NT2/D1 (cell line): ENCODE results near the gene ENTREP3.

Source experiments
- DNase-seq: peaks from one replicate; pipeline ENCODE4 v3.0.0-alpha.2; 2011; ENCODE audit warnings: low read depth, low spot score
- H3K27me3 ChIP-seq: 2 replicates; pipeline ENCODE4 v1.6.0; 2011; ENCODE audit warnings: mild to moderate bottlenecking; ENCODE audit not compliant: insufficient read length, insufficient read depth
- H3K36me3 ChIP-seq: 2 replicates; pipeline ENCODE4 v1.6.1; 2011; ENCODE audit warnings: mild to moderate bottlenecking, low read length, mixed read lengths; ENCODE audit not compliant: insufficient read depth, insufficient read length
- H3K4me1 ChIP-seq: 2 replicates; pipeline ENCODE4 v1.5.1; 2011; ENCODE audit not compliant: insufficient read depth, insufficient read length
- H3K4me3 ChIP-seq: 2 replicates; pipeline ENCODE4 v1.5.1; 2011; ENCODE audit warnings: low read depth; ENCODE audit not compliant: insufficient read length
- H3K9ac ChIP-seq: 2 replicates; pipeline ENCODE4 v1.6.0; 2011; ENCODE audit warnings: low read depth; ENCODE audit not compliant: insufficient read length
- H3K9me3 ChIP-seq: 2 replicates; pipeline ENCODE4 v1.5.1; 2011; ENCODE audit warnings: mild to moderate bottlenecking, low read length; ENCODE audit not compliant: insufficient read depth
- SUZ12 ChIP-seq: IDR thresholded peaks from 2 replicates; pipeline ENCODE4 v1.6.1; 2011; ENCODE audit not compliant: insufficient read length, insufficient read depth; ENCODE audit errors: extremely low read depth
- YY1 ChIP-seq: IDR thresholded peaks from 2 replicates; pipeline ENCODE4 v1.6.1; 2011; ENCODE audit not compliant: insufficient read length, insufficient read depth
- ZNF274 ChIP-seq: IDR thresholded peaks from 2 replicates; pipeline ENCODE4 v1.6.1; 2011; ENCODE audit warnings: mild to moderate bottlenecking, low read depth, low read length

The ENTREP3 gene

DNA sequence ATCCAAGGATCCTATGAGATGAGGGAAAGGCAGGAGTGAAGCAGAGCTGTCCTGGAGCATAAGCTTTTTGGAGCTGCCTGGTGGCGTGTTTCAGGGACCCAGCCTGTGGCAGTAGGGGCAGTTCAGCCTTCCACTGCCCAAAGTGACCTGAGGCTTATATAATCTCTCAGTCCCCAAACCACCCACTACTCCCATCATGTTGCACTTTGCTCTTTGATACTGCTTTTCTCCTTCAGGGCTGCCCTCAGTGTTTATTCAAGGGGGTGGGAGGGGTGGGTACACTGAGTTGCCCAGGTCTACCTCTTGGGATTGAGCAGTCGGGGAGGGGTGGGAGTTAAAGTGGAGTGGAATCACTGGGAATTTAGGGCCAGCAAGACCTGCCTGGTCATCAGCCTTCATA lies 31.3 kb upstream of the ENTREP3 start:
- Histone ChIP-seq H3K9ac (no peak overlapping the region), H3K27me3 (no peaks in the 10 kb centered on the region), H3K4me3 (no peak overlapping the region), H3K36me3 (peaks cover 18% of the 10 kb centered on the region), H3K9me3 (no peaks in the 10 kb centered on the region), H3K4me1 (peaks cover 8% of the 10 kb centered on the region)
- TF ChIP-seq SUZ12, result no peak
- DNase-seq, result no peak

DNA sequence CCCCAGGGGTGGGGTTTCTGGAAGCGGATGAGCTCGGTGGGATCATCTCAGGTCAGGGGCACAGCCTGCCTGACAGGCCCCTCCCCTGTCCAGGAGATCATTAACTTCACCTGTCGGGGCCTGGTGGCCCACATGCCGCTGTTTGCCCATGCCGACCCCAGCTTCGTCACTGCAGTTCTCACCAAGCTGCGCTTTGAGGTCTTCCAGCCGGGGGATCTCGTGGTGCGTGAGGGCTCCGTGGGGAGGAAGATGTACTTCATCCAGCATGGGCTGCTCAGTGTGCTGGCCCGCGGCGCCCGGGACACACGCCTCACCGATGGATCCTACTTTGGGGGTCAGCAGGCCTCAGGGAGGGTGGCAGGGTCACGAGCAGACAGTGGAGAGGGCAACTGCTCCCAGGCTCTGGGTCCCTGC lies 30.4 kb upstream of the ENTREP3 start:
- no peaks in the 10 kb centered on the region for H3K27me3 ChIP-seq
- peaks cover 8% of the 10 kb centered on the region for H3K4me1 ChIP-seq
- TF ChIP-seq YY1 (no peak), ZNF274 (no peak), SUZ12 (no peak)
- no peak for DNase-seq
- no peaks in the 10 kb centered on the region for H3K9me3 ChIP-seq
- H3K9ac ChIP-seq, result no peak overlapping the region
- H3K36me3 ChIP-seq, result peaks cover 18% of the 10 kb centered on the region
- no peak overlapping the region for H3K4me3 ChIP-seq

DNA sequence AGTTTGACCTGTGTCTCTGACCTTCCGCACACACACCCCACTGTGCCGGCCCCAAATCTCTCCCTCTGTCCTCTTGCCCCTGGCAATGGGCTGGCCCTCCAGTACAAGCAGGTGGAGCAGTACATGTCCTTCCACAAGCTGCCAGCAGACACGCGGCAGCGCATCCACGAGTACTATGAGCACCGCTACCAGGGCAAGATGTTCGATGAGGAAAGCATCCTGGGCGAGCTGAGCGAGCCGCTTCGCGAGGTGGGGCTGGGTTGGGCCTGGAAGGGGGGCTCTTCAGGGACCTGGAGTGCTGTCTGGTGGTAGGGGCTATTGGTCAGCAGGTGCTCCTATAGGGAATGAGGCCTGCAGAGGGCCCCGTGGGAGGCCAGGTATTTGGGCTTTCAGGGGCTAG lies 29.8 kb upstream of the ENTREP3 start:
- Histone ChIP-seq H3K4me1 (peaks cover 8% of the 10 kb centered on the region), H3K9me3 (no peaks in the 10 kb centered on the region), H3K27me3 (no peaks in the 10 kb centered on the region), H3K4me3 (no peak overlapping the region), H3K36me3 (peaks cover 18% of the 10 kb centered on the region), H3K9ac (no peak overlapping the region)
- DNase-seq, result no peak
- TF ChIP-seq SUZ12, result no peak
- no peak for TF ChIP-seq YY1
- TF ChIP-seq ZNF274, result no peak

DNA sequence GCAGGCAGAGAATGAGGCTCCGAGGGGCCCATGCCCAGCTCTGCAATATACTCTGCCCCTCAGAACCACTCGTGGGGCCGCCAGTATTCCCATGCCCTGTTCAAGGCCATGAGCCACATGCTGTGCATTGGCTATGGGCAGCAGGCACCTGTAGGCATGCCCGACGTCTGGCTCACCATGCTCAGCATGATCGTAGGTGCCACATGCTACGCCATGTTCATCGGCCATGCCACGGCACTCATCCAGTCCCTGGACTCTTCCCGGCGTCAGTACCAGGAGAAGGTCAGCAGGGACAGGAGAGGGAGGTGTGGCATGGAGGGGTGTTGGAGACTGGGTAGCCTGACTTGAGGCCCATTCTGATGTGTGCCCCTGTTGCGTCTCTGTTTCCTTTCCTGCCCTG lies 29.2 kb upstream of the ENTREP3 start:
- Histone ChIP-seq H3K27me3 (no peaks in the 10 kb centered on the region), H3K4me1 (peaks cover 9% of the 10 kb centered on the region), H3K9ac (no peak overlapping the region), H3K36me3 (peaks cover 18% of the 10 kb centered on the region), H3K4me3 (no peak overlapping the region), H3K9me3 (no peaks in the 10 kb centered on the region)
- no peak for DNase-seq
- no peak for TF ChIP-seq ZNF274
- TF ChIP-seq YY1, result no peak
- no peak for TF ChIP-seq SUZ12

DNA sequence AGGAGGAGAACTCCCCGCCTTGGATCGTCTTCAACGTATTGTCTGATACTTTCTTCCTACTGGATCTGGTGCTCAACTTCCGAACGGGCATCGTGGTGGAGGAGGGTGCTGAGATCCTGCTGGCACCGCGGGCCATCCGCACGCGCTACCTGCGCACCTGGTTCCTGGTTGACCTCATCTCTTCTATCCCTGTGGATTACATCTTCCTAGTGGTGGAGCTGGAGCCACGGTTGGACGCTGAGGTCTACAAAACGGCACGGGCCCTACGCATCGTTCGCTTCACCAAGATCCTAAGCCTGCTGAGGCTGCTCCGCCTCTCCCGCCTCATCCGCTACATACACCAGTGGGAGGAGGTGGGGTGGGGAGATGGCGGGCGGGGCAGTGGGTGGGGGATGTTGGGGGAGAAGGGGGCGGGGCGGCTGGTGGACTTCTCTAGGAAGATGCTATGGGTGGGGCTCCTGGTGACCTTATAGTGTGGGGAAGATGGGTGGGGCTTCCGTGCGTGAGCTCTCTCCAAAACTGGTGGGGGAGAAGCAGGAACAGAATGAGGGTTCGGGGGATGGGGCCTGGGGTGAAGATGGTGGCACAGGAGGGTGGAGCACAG lies 27.3 kb upstream of the ENTREP3 start:
- Histone ChIP-seq H3K4me3 (no peak overlapping the region), H3K9ac (no peak overlapping the region), H3K36me3 (peaks cover 13% of the 10 kb centered on the region), H3K27me3 (no peaks in the 10 kb centered on the region), H3K9me3 (no peaks in the 10 kb centered on the region), H3K4me1 (peaks cover 22% of the 10 kb centered on the region)
- TF ChIP-seq ZNF274 (no peak), SUZ12 (no peak), YY1 (no peak)
- DNase-seq, result no peak

DNA sequence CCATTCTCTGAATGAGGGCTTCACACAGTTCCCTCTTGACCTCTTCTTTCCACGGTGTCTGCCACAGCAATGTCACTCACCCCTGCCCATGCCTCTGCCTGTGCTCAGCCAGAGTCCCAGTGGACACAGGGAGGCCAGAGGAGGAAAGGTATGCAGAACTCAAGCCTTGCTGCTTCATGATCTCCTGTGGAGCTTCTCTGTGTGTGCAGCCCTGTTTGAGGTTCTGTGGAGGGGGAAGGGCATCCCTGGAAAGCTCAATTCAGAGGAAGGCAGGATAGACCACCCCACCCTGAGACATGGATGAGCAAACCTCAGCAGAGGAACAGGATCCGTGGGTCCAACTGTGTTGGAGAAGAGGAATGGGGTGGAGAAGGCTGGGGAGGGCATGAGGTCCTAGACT lies 24.0 kb upstream of the ENTREP3 start:
- Histone ChIP-seq H3K36me3 (peaks cover 4% of the 10 kb centered on the region), H3K9ac (peak overlapping the region; percentile 52), H3K4me1 (peaks cover 18% of the 10 kb centered on the region), H3K9me3 (peaks cover 11% of the 10 kb centered on the region), H3K27me3 (peaks cover 7% of the 10 kb centered on the region), H3K4me3 (no peak overlapping the region)
- no peak for DNase-seq
- no peak for TF ChIP-seq YY1
- no peak for TF ChIP-seq ZNF274
- no peak for TF ChIP-seq SUZ12

DNA sequence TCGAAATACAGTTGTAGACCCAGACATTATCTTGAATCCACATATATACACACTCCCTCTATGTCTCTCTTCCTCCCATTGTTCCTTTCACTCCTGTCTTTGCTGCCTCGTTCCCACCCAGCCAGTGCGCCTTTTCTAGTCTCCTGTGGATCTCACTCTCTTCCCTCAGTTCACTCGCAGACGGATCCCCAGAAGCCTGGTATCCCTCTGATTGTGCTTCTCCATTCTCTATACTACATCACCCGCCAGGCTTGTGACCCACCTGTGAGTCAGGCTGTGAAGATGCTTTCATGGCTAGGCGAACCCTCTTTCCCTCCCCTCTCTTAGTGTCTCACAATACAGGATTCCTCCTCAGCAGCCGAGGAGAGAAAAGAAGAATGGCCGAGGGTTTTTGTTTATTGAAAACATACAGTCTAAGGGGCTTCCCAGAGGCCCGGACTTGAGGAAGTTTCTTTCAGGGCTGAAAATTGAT lies 23.4 kb upstream of the ENTREP3 start:
- peaks cover 4% of the 10 kb centered on the region for H3K36me3 ChIP-seq
- H3K9me3 ChIP-seq, result peaks cover 11% of the 10 kb centered on the region
- H3K4me1 ChIP-seq, result peaks cover 18% of the 10 kb centered on the region
- no peak for DNase-seq
- no peak overlapping the region for H3K4me3 ChIP-seq
- TF ChIP-seq YY1 (no peak), SUZ12 (no peak), ZNF274 (no peak)
- peak overlapping the region; percentile 52 for H3K9ac ChIP-seq
- peaks cover 7% of the 10 kb centered on the region for H3K27me3 ChIP-seq
